Heart right ventricle (tissue), 16 donors: Measurements from ENCODE around the gene PEDS1. TPM values are rescaled to one million over a fixed set of nuclear protein-coding genes. Genes with fewer than 3 reads are reported as not detected.

Experiments
- ATAC-seq, 8 donors: fragments of 200-7000 bp; cut with Tn5 transposase; one replicate each; pipeline ENCODE4 v1.9.1; 2020; ENCODE audit warnings: mild to moderate bottlenecking in 8 of 8, moderate library complexity in 8 of 8, moderate number of reproducible peaks in 1 of 8
- DNase-seq, 2 donors: peaks; one replicate each; pipeline ENCODE4 v3.0.0-alpha.2; 2020
- H3K27ac ChIP-seq, 10 donors: fragments of 200-600 bp; sonication (generic) in 2 of 10; one replicate each; pipeline versions ENCODE4 v1.5.0 to v1.8.0; 2020 to 2022; ENCODE audit warnings: mild to moderate bottlenecking in 3 of 10
- H3K27me3 ChIP-seq, 7 donors: fragments of 200-600 bp; one replicate each; pipeline ENCODE4 v1.8.0; 2021 to 2022; ENCODE audit warnings: mild to moderate bottlenecking in 2 of 7
- H3K36me3 ChIP-seq, 9 donors: fragments of 200-600 bp; sonication (generic) in 1 of 9; one replicate each; pipeline versions ENCODE4 v1.5.0 to v1.8.0; 2020 to 2022; ENCODE audit warnings: mild to moderate bottlenecking in 2 of 9
- H3K4me1 ChIP-seq, 9 donors: fragments of 200-600 bp; sonication (generic) in 1 of 9; one replicate each; pipeline versions ENCODE4 v1.5.0 to v1.8.0; 2020 to 2022; ENCODE audit warnings: mild to moderate bottlenecking in 4 of 9
- H3K4me3 ChIP-seq, 10 donors: fragments of 200-600 bp; sonication (generic) in 2 of 10; one replicate each; pipeline versions ENCODE4 v1.5.0 to v1.8.0; 2020 to 2022; ENCODE audit warnings: mild to moderate bottlenecking in 7 of 10, moderate library complexity in 2 of 10
- H3K9me3 ChIP-seq, 11 donors: fragments of 200-600 bp in 10 of 11; sonication (generic) in 2 of 11; one replicate each; pipeline versions ENCODE4 v1.5.0 to v1.8.0; 2013 to 2022; ENCODE audit warnings: mild to moderate bottlenecking in 2 of 11, control low read depth in 1 of 11, moderate library complexity in 1 of 11
- WGBS, 2 donors: extraction: QIAGEN DNeasy Blood & Tissue Kit; methylation state at CpG; one replicate each; pipeline ENCODE4 v1.1.7; 2013; ENCODE audit warnings: inconsistent platforms in 1 of 2; 5-methylcytosine and 5-hydroxymethylcytosine counted together
- intact Hi-C, 10 donors: fragments of 100-400 bp; cut with DNase I; formaldehyde crosslinking; loops; one replicate each; pipeline versions ENCODE4 v1.11.1 to v1.14.2; 2022
- polyA plus RNA-seq, 2 donors: library from polyadenylated mRNA; stranded (reverse); fragments of 200-250 nt; gene quantifications; one replicate each; pipeline ENCODE4 v1.2.3, GENCODE V29; 2013
- total RNA-seq, 10 donors: library from RNA; stranded (reverse); fragmentation: NEBNext Ultra II Directional in 3 of 10; extraction: Animal tissue kit (Norgen Biotek cat#: 25700) in 3 of 10; gene quantifications; one replicate each; pipeline versions ENCODE4 v1.2.1 to v1.2.4, GENCODE V29; 2021 to 2023
- TF ChIP-seq, protein P1 (sequence below), 9 donors: fragments of 200-600 bp; sonication (generic) in 2 of 9; IDR thresholded peaks; one replicate each; pipeline versions ENCODE4 v1.5.0 to v1.8.0; 2021 to 2022; ENCODE audit warnings: antibody characterized with exemption in 9 of 9, mild to moderate bottlenecking in 5 of 9, moderate library complexity in 1 of 9
- donor health status: Arrhythmogenic right ventricular cardiomyopathy.
- donor health status: ischemic (EF 13 %, LVEDD 7.1; RV severe dilation, severe dysfunction).
- donor health status: healthy with polysubstance abuse.
- donor health status: DM: no; HTN: yes; CAD: no.
- donor health status: DM: no; HTN: no; CAD: no.
- donor health status: ischemic (EF 25% LVEDD 6.9; RV normal size, moderate dysfunction).
- donor health status: ischemic (EF 25% LVEDD 5.7; RV mildly dilated, moderate dysfunction).
- donor health status: healthy.
- donor health status: DM: yes; HTN: yes; CAD: no.
- donor health status: Ischemic cardiomyopathy.
- donor health status: ischemic (EF 35%, LVEDD 5.7; RV mildly dilated, moderate dysfunction).
- donor health status: nonischemic (EF 11% LVEDD 7.7; RV severe dilation, severe dysfunction).
- donor health status: DM: yes; HTN: yes; CAD: no.
- donor health status: PGD.
- donor health status: ischemic (EF 29% LVEDD 5.4; RV normal size, mild dysfunction).
- donor health status: nonischemic (EF 23%, LVEDD 6.1; RV moderate dilation, normal function).

PEDS1 gene
- total and polyA plus RNA-seq, 12 donors: 12.2 to 40.2 (median 24.7) TPM

DNA sequence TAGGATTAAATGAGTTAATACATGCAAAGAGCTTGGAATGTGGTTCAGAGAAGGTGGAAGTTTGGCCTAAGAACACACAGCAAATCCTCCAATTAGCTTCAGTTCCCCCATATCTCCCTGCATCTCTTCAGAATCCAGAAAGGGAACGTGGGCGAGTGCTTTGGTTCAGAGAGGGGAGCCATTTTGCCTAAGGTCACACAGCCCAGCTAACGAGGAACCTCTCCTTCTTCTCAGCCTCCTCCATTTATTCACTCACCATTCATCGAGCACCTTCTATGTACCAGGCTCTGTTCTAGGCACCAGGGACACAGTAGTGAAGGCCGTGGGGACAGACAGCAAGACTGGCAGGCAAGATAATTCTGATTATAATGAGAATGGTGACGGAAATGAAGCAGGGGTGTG is 34.8 kb upstream of the PEDS1 start:
- no peak overlapping the region for H3K4me3 ChIP-seq
- peaks cover 0 to 4% (median 0%) of the 10 kb centered on the region in 7 donors for H3K27me3 ChIP-seq
- H3K4me1 ChIP-seq: peaks cover 0 to 19% (median 8%) of the 10 kb centered on the region in 9 donors
- H3K27ac ChIP-seq: peak overlapping the region in 1 of 10 donors; percentile 99
- peaks cover 0 to 12% (median 0%) of the 10 kb centered on the region in 9 donors for H3K36me3 ChIP-seq
- ATAC-seq (no peak), DNase-seq (no peak)
- intact Hi-C loops: loop anchor here in 8 of 10 donors (2.0 to 10.0 kb wide), 8 partner anchors 273 to 559 kb away; no protein-coding TSS in a partner anchor
- 94 to 95% methylated on average over 6 of the region's 6 CpGs for WGBS, 2 donors
- no peaks in the 10 kb centered on the region for H3K9me3 ChIP-seq
- TF ChIP-seq, protein P1, sequence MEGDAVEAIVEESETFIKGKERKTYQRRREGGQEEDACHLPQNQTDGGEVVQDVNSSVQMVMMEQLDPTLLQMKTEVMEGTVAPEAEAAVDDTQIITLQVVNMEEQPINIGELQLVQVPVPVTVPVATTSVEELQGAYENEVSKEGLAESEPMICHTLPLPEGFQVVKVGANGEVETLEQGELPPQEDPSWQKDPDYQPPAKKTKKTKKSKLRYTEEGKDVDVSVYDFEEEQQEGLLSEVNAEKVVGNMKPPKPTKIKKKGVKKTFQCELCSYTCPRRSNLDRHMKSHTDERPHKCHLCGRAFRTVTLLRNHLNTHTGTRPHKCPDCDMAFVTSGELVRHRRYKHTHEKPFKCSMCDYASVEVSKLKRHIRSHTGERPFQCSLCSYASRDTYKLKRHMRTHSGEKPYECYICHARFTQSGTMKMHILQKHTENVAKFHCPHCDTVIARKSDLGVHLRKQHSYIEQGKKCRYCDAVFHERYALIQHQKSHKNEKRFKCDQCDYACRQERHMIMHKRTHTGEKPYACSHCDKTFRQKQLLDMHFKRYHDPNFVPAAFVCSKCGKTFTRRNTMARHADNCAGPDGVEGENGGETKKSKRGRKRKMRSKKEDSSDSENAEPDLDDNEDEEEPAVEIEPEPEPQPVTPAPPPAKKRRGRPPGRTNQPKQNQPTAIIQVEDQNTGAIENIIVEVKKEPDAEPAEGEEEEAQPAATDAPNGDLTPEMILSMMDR (IDR thresholded peaks at IDR 0.05): no peak

DNA sequence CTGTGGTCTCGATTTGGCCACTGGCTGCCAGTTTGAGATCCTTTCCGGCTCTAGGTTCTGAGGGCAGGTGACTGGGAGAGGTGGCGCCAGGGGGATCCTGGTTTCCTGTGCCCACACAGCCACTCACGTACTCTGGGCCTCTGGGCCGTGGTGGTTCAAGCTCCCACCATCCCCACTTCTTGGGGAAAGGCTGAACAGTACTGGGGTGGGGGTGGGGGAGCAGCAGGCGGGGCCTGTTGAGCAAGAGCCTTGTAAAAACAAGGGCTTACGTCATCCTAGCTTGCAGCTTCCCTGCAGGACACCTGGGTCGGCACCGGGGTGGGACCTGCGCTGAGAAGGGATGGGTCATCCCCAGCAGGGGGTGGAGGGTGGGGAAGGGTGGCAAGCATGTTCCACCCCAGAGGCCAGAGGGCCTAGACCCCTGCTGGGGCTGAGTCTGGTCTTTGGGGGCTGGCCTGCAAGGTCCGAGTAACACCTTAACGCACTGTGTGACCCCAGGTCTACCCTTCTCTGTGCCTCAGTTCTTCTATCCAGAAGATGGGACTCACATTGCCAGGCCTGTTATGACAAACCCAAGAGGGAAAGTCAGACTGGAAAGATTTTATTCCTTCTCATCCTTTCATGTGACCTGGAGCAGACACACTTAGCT is 34.0 kb upstream of the PEDS1 start:
- Histone ChIP-seq H3K27ac (peak overlapping the region in 3 of 10 donors; percentile 6 to 99 (median 52)), H3K4me1 (peaks cover 0 to 16% (median 4%) of the 10 kb centered on the region in 9 donors), H3K36me3 (peaks cover 0 to 4% (median 0%) of the 10 kb centered on the region in 9 donors), H3K4me3 (no peak overlapping the region), H3K9me3 (no peaks in the 10 kb centered on the region), H3K27me3 (no peaks in the 10 kb centered on the region)
- TF ChIP-seq, protein P1 (IDR thresholded peaks at IDR 0.05): no peak
- ATAC-seq (no peak), DNase-seq (peak in 1 of 2 donors; percentile 36)
- WGBS, 2 donors: 72 to 74% methylated on average over 12 of the region's 12 CpGs
- intact Hi-C loops: loop anchor here (2.0 to 10.0 kb wide), 11 partner anchors 273 to 560 kb away; no protein-coding TSS in a partner anchor

DNA sequence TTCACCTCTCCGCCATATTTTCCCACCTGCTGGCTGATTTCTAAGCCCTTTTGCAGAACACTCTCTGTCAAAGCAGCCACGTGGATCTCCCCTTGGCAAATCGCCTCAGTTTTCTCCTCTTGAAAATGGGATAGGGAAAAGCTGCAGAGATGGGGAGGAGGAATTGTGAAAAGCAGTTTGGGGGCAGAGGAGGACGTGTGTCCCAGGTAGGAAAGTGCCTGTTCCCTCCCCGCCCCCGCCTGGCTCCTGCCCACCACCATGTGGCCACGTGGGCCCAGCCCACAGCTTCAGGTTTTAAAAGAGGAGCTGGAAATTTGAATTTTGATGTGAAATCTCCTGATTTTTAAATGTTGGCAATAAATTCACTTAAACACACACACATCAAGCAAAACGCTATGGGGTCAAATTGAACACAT is 33.5 kb upstream of the PEDS1 start:
- DNase-seq (no peak), ATAC-seq (no peak)
- intact Hi-C loops: loop anchor here (1.0 to 10.0 kb wide), 11 partner anchors 274 to 560 kb away; no protein-coding TSS in a partner anchor
- H3K27ac ChIP-seq: peak overlapping the region in 3 of 10 donors; percentile 6 to 99 (median 52)
- no peaks in the 10 kb centered on the region for H3K27me3 ChIP-seq
- peaks cover 0 to 16% (median 4%) of the 10 kb centered on the region in 9 donors for H3K4me1 ChIP-seq
- no peaks in the 10 kb centered on the region for H3K9me3 ChIP-seq
- TF ChIP-seq, protein P1 (IDR thresholded peaks at IDR 0.05): no peak
- no peaks in the 10 kb centered on the region for H3K36me3 ChIP-seq
- H3K4me3 ChIP-seq: no peak overlapping the region
- 67 to 77% methylated on average over 8 of the region's 8 CpGs for WGBS, 2 donors

DNA sequence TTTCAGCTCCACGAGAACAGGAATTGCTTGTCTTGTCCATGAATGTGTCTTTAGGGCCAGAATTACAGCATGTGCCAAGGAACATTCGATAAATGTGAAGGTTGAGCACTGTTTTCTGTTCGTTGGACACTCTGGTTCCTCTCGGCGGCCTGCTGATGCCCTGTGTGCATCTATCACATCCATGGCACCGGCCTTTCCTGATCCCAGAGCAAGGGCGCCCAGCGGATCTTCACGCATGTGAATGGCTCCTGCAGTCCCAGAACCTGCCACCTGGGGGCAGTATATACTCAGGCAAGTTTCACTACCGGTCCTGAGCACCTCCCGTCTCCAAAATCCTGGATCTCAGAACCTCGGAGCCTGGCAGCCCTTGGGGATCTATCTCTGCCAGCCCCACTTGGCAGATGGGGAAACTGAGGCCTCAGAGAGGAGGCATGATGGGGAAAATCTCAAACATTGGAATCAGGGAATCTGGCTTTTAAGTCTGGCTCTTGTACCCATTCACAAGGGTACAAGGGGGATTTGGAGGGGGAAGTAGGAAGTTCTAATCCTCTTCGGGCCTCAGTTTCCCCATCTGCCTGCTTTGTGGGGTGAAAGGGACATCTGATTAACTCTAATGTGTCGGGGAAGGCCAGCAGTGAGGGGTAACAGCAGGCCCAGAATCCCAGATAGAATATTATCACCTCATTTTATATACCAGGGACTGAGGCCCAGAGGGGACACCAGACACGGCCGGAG is 32.8 kb upstream of the PEDS1 start:
- intact Hi-C loops: loop anchor here (1.0 to 10.0 kb wide), 11 partner anchors 275 to 561 kb away; no protein-coding TSS in a partner anchor
- 15% methylated on average over 16 of the region's 16 CpGs for WGBS, 2 donors
- no peak overlapping the region for H3K4me3 ChIP-seq
- TF ChIP-seq, protein P1 (IDR thresholded peaks at IDR 0.05): peak; percentile 95 to 100 (median 98)
- H3K36me3 ChIP-seq: no peaks in the 10 kb centered on the region
- H3K4me1 ChIP-seq: peaks cover 0 to 16% (median 4%) of the 10 kb centered on the region in 9 donors
- peak; percentile 90 for DNase-seq
- H3K9me3 ChIP-seq: no peaks in the 10 kb centered on the region
- peak overlapping the region in 1 of 10 donors; percentile 99 for H3K27ac ChIP-seq
- no peaks in the 10 kb centered on the region for H3K27me3 ChIP-seq
- ATAC-seq: peak; percentile 14 to 56 (median 38)
